GM18870 (cell line): ENCODE measurements around the gene EFHD2.
"Not testable (repeated sequence)": the region's sequence is repeated elsewhere in the genome, so short reads cannot be mapped to it uniquely, and the experiment has no call there.

Source experiments
- ATAC-seq: cut with Tn5 transposase; IDR thresholded peaks from one replicate; pipeline ENCODE4 v1.9.1; 2021; ENCODE audit warnings: moderate library complexity; ENCODE audit not compliant: unreplicated experiment

Gene EFHD2

DNA sequence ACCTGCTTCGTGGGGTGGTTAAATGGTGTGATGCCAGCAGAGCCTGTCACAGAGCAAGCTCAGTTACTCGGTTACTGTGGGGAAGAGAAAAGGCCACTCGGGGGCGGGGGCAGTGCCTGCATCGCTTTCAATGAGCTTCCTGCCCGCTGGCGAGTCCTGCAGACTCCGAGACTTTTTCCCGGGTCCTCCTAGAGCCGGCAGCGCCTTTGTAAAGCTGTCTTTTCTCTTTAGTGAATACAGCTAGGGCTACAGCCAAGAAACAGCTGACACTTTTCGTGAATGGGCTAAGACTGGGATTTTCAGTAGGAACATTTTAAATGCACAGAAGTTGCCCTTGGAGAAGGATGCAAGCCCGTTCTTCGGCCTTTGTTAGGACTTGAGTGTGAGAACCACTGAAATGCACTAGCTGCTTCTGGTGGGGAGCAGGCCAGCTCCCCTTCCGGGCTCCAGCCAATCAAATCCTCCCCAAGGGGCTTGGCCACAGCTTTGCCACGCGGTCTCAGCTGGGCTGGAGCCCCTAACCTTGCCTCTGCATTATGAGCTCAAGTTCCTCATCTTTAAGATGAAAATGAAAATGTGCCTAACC is 23.4 kb upstream of the EFHD2 start:
- ATAC-seq = no peak

DNA sequence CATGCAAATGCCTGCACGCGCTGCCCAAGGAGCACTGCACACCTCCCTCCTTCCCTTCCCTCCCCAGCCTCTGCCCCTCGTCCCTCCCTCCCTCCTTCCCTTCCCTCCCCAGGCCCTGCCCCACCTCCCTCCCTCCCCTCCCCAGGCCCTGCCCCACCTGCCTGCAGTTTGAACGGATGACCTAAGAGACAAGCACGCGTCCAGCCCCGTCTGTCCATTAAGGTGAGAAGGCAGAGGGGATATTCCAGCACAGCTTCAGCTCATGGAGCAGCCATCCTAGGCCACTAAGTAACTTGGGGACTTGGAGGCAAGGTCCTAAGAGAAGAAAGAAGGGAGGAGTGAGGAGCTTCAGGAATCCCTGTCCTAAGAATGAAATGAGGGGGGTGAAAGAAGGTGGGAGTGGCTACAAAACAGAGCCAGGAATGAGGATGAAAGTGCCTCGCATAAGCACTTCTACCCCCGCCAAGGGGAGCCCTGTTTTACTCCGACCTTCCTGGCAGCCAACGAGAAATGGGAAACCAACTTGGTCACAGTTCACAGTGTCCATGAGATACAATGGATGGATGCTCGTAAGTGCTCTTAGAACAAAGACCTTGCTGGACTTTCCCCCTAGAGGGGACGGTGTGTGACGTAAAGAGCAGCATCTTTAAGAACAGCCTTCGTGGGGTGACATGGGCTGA is 21.3 kb upstream of the EFHD2 start:
- no peak for ATAC-seq

DNA sequence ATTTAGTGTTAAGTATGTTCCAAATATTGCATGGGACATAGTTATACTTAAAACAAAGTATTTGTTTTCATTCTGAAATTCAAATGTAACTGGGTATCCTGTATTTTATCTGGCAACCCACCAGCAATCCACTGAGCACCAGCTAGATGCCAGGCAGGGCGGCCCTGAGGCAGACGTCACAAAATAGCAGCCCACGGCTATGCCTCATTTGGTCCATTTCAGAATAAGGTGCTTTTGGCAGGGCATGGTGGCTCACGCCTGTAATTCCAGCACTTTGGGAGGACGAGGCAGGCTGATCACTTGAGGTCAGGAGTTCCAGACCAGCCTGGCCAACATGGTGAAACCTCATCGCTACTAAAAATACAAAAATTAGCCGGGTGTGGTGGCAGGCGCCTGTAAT is 19.9 kb upstream of the EFHD2 start:
- ATAC-seq = not testable (repeated sequence)

DNA sequence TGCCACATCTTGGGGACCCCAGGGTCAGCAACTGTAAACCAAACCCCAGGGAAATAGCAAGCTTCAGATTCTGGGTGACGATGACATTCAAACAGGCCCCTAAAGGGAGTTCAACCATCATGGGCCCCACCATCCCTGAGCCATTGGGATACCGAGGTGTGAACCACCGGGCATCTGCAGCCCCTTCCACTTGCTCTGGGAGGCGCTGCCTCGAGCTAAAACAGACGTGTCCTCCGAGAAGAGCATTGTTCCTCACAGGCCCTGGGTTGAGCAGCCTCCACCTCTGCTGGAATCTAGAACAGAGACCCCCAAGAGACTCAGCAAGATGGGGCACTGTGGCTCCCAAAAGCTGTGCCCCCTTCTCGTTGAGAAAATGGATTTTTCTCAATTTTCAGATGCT is 19.0 kb upstream of the EFHD2 start:
- no peak for ATAC-seq

DNA sequence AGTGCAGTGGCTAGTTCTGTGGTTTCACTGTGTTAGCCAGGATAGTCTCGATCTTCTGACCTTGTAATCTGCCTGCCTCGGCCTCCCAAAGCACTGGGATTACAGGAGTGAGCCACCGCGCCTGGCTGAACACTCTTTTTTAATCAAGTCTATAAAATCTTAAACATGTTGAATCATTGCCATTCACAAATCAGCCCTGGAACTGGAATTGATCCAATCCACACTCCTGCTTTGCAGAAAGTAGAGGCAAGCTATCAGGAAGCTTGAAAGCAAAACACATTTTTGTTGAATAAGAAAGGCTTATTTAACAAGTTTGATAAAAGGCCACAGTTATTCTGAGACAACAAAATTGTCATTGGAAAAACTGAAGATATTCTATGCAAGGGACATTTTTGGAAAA is 18.3 kb upstream of the EFHD2 start:
- no peak for ATAC-seq

DNA sequence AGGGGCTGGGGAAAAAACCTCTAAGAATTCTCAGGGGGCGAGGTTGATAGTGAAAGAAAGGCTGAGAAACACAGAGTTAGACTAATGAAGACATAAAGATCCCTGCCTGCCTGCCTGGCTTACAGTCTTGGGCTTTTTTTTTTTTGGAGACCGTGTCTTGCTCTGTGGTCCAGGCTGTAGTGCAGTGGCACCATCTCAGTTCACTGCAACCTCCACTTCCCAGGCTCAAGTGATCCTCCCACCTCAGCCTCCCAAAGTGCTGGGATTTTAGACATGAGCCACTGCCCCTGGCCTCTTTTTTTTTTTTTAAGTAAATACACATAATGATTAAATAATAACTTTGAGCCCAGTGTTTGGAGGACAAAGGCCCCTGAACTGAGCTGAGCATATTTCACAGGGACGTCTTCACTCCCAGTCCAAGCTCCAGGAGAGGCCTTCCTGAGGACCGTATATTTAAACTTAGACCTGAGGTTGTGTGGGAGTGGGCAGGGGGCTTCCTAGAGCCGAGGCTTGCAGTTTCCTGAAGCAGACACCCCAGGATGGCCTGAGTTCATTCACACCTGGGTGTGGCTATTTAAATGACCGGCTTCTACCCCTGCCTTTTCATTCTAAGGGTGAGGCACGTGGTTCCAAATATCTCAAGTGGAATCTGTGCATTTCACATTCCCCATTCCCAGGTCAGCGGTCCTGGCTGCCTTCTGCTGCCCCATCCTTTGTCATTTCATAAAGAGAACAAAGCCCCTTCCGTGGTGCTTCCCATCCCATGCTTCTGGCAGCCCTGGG is 16.0 kb upstream of the EFHD2 start:
- ATAC-seq = no peak

DNA sequence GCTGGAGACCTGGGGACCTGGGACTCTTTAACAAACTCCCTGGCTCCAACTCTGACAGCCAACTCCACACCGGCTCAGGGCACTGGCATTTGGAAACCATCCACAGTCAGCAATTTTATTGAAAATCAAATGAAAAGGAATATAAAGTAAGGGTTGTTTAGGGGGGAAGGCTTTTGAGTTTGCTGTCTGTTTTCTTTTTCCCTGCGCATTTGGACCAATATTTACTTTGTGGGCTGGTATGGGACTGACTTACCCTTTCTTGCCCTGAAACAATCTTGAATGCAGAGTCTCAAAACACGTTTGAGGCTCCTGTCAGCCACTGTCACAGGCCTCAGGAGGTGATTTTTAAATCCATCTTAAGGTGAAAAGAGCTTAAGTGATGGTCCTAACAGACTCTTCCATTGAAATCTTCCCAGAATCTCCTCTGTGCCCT is 15.4 kb upstream of the EFHD2 start:
- no peak for ATAC-seq

DNA sequence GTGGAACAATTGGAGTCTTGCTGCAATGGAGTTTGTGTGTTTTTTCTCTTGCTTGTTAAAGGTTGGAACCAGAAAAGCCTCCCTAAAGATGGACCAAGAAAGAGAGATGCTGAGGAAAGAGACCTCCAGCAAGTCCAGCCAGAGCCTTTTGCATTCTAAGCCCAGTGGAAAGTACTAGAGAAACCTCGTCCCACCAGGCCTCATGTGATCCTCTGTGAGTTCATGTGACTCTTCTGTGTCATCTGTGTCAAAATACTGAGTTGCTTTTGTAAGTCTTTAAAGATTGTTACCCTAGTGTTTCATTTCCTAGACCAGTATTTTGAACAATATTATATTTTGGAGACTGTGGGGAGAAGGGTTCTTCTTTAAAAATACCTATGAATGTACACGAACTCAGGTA is 12.5 kb upstream of the EFHD2 start:
- no peak for ATAC-seq

DNA sequence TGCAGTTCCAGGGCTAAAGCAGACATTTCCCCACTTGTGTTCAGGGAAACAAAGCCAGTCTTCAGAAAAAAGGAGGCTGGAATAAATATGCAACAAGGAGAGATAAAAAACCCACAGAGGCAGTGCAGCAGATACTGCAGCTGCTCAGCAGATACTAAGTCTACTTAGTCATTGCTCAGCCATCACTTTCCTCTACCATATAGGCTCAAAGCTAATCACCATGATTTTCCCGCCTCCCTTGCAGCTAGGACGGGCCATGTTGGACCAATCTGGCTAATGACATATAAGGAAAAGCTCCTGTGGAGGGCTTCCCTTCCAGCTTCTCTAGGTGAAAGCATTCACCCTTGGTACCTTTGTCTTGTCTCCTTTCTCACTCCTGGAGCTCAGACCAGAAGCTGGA is 10.0 kb upstream of the EFHD2 start:
- no peak for ATAC-seq

DNA sequence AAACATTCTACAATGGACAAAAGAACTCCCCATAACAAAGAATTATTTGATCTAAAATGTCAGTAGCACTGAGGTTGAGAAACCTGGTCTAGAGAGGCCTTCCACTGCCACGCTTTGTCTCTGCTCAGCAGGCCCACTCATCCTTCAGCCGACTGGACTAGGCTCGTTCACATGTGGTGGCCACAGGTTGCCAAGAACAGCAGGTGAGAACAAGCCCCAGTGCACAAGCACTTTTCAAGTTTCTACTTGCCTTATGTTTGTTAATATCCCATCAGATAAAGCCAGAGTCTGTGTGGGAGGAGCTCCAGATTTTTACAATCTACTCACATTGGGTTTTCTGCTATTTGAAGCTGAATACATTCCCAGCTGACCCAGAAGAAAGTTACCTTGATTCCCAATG is 9.1 kb upstream of the EFHD2 start:
- no peak for ATAC-seq

DNA sequence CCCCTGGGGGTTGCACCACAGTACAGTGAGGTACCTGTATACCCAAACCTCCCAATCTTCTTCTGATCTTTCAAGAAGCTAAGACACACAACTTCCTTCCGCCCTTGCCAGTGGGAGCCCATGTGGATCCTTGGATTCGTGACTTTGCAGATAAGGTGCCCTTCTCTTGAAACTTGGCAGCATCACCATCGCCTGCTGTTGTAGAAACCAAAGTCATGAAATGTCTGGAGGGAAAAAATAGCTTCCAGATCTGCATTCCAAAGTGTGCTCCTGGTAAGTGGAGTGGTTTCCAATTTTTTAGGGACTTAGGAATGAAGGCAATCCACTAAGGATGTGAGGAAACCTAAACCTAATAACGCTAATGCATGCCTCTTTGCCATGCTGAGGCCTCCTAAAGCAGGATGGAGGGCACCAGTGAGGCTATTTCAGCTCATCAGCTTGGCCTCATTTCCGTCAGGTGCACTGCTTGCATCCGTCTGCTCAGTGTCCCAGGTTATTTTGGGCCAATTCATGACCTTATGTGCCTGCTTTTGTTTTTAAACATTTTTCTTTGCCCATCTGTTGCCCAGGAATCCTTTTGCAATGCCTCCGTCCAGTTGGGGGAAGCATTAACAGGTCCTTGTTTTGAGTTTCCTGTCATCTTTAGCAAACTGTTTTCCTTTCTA is 8.2 kb upstream of the EFHD2 start:
- no peak for ATAC-seq

DNA sequence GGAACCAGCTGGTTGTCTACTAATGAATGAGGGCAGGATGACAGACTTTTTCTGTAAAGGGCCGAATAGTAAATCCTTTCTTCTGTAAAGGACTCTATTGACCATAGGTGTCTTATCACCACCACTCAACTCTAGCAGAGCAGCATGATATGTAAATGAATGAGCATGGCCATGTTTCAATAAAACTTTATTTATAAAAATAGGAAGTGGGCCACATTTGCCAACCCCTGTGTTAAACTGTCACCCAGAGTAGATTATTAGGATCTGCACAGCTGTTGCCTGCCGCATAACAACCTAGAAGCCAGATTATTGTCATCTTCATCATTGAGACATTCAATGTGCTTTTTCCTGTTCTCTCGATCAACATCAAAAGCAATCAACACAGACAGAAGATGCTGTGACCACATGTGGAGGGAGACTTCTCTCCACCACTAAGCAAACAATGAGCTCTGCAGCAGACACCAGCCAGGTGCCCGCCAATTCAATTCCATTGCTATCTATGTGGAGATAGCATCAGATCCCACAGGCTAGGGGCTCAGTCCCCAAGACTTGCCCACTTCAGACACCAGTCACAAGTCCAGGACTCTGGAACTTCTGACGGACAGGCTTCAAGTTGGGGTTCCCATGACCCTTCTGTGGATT is 6.8 kb upstream of the EFHD2 start:
- no peak for ATAC-seq

DNA sequence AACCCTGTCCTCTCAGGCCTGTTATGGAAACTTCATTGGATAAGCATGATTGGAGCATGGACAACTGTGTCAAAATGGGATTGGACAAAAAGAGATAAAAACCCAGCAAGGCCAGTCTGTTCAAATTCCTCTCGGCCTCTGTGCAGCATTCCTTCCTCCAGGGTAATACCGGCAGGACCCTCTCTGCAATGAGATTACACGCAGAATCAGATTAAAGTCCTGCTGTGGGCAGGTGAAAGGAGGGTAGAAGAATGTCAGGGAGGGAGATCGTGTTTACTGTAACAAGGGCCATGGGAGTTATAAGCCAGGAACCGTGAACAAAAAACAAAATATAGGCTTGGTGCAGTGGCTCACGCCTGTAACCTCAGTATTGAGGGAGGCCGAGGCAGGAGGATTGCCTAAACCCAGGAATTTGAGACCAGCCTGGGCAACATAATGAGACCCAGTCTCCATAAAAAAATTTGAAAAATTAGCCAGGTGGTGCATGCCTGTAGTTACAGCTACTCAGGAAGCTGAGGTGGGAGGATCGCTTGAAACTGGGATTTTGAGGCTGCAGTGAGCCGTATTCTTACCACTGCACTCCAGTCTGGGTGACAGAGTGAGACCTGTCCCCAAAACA is 5.6 kb upstream of the EFHD2 start:
- no peak for ATAC-seq

DNA sequence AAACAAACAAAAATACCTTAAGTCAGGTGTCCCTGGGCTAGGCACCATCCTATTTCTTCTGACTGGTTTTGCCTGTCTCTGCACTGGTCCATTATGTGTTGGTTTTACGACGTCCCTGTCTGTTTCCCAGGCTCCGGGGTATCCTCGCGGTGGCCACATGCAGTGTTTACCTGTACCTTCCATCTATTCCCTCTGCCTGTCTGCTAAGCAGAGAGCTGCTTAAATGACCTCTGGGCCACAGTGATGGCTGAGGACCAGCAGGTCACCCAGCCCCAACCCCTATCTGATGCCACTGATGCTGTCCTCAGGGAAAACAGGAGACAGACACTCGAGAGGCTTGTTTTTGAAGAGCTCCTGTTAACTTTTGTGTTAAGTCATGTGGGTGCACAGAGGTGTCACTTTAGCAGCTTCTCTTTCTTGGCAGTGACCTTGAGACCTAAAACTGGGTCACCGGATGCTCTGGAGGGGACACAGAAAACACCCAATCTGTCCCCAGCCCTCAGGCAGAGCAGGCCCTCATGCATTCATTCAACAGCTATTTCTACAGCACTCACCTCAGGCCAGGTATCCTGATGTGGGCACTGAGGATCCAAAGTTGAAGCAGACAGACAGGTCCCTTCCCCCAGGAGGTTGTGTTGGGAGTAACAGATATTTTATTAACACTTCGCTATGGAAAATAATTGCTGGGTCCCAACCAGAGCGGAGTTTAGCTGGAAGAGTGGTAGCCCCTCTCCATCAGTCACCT is 4.4 kb upstream of the EFHD2 start:
- ATAC-seq = no peak

DNA sequence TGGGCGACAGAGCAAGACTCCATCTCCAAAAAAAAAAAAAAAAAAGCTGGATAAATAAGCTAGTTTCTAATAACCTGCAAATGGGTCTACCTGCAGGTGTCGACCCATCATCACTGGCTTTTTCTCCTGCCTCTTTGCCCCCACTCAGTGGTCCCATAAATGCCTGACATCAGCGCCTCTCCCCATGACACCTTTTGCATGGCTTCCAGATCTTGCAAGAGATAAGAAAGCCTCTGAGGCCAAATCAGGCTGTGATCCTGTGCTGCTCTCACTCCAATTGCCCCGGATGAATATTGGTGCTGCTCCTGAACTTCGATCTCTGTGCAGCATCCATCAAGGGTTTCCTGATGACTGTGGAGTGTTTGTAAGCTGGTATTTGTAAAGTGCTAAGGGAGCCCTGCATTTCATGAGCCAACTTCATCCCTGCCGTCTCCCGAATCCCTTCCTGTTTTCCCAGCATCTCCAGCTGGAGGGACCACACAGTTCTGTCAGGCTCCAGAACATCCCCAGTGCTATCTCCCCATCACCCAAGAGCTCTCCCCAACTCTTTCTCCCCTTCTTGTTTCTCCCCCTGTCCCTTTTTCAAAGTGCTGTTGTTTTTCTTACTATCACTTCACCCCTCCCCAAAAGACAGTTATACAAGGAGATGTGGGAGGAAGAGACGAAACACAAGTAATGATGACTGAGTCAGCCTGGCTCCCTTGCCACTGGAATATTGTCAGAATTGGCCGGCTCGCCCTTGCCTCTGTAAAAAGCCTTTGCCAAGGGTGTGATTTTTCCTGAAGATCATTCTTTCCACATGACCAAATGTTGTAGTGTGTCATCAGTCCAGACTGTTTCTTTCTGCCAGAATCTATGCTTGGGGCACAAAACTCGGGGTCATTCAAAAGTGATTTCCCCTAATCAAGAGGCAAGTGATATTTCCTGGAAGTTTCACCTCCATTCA is 2.8 kb upstream of the EFHD2 start:
- ATAC-seq = no peak

DNA sequence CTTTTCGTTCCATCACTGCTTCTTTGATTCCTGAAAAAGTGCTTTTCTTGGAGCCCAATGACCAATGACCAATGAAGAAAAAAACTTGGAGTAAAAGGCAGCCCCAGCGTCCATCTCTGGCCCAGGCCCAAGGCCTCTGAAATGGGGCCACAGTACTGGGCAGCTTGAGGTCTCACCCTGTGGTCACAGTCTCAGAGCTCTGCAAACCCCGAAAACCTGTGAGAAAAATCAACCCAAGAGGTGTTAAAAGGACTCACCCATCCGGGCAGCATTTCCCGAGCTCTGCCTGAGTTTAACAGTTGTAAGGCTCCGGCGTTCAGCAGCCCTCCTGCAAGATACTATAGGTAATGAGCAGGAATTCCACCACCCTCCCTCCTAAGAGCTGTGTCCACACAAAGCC is 2.1 kb upstream of the EFHD2 start:
- ATAC-seq = no peak

DNA sequence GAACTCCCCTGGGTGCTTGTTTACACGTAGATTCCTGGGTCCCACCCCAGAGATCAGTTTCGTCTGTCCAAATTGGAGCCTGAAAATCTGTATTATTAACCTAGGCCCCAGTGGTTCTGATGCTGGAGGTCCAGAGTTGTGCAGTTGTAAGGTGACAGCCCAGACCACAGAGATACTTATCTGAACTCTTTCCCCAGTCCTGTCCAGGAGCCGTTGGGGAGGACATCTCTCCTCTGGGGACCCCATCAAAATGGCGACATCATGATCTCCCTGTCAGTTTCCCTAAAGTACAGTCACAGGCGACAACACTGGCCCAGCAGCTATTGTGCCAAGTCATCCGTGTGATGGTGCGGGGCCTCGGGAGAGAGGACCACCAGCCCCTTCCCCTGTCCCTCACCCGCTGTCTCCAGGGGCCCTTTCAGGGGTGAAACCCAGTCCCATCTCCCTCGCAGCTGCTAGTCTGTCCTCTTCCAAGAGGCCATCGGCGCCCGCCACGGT is 749 bp upstream of the EFHD2 start:
- no peak for ATAC-seq

DNA sequence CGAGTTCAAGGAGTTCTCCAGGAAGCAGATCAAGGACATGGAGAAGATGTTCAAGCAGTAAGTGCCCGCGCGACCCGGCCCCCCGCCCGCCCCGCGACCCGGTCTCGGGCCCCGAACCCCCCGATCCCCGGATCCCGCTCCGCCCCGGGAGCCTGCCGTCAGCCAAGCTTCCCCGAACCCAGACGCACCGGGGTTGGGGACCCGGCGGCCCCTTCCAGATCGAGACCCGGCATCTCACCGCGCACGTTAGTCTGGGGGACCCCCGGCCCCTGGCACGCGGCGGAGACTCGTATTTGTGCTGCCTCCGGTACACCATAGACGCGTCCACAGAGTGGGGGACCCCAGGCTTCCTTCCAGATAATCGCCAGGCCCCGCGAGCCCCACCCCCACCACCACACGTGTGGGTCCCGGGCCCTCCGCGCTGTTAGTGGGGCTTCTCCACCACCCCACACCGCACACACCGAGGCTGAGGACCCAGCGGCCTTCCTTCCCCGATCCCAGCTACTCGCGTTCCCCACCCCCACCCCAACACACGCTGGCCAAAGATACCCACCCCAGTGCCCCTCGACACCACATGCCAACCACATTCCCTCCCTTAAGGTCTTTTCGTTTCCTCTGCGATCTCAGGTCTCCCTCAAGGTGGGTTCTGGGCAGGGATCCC is 665 bp downstream of the EFHD2 start:
- no peak for ATAC-seq
